Thyroid gland (tissue), 4 donors: ENCODE data around the gene HSPA8.

Experiments
- CTCF ChIP-seq, 6 experiments: fragments of 200-600 bp in 3 of 6; fragments of 450-650 bp in 3 of 6; sonication (generic) in 3 of 6; IDR thresholded peaks; one replicate each; pipeline ENCODE4 v1.5.1; 2016 to 2019; ENCODE audit warnings: antibody characterized with exemption in 6 of 6, mild to moderate bottlenecking in 2 of 6, inconsistent platforms in 1 of 6, moderate library complexity in 1 of 6
- POLR2A ChIP-seq, 2 donors: fragments of 450-650 bp; IDR thresholded peaks; one replicate each; pipeline ENCODE4 v1.6.1; 2017; ENCODE audit warnings: antibody characterized with exemption in 2 of 2, mild to moderate bottlenecking in 2 of 2, moderate library complexity in 1 of 2

DNA sequence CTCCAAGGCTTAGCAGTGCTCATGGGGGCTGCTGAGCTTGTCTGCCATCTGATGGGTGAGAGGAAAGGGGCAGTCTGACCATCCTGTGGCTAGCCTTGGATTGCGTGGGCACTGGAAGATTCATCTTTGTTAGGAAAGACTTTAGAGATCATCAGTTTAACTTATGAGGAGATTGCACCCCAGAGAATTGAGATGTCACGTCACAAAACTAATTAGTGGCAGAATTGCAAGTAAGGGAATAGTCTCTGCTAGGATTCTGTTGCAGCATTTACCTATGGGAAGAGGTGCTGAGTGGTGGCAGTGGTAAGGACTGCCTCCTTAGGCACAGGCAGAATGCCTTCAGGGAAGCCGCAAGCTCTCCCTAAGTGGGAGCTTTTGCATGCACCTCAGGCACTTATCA, 42.8 kb upstream of the HSPA8 start:
- TF ChIP-seq CTCF (IDR thresholded peaks at IDR 0.05) (no peak), POLR2A (IDR thresholded peaks at IDR 0.05) (no peak)
